Measurements from ENCODE around the gene DNAJC13.
"Not testable (repeated sequence)": the region's sequence is repeated elsewhere in the genome, so short reads cannot be mapped to it uniquely, and the experiment has no call there.

DNAJC13 gene, protein sequence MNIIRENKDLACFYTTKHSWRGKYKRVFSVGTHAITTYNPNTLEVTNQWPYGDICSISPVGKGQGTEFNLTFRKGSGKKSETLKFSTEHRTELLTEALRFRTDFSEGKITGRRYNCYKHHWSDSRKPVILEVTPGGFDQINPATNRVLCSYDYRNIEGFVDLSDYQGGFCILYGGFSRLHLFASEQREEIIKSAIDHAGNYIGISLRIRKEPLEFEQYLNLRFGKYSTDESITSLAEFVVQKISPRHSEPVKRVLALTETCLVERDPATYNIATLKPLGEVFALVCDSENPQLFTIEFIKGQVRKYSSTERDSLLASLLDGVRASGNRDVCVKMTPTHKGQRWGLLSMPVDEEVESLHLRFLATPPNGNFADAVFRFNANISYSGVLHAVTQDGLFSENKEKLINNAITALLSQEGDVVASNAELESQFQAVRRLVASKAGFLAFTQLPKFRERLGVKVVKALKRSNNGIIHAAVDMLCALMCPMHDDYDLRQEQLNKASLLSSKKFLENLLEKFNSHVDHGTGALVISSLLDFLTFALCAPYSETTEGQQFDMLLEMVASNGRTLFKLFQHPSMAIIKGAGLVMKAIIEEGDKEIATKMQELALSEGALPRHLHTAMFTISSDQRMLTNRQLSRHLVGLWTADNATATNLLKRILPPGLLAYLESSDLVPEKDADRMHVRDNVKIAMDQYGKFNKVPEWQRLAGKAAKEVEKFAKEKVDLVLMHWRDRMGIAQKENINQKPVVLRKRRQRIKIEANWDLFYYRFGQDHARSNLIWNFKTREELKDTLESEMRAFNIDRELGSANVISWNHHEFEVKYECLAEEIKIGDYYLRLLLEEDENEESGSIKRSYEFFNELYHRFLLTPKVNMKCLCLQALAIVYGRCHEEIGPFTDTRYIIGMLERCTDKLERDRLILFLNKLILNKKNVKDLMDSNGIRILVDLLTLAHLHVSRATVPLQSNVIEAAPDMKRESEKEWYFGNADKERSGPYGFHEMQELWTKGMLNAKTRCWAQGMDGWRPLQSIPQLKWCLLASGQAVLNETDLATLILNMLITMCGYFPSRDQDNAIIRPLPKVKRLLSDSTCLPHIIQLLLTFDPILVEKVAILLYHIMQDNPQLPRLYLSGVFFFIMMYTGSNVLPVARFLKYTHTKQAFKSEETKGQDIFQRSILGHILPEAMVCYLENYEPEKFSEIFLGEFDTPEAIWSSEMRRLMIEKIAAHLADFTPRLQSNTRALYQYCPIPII (N-terminal part only)

DNA sequence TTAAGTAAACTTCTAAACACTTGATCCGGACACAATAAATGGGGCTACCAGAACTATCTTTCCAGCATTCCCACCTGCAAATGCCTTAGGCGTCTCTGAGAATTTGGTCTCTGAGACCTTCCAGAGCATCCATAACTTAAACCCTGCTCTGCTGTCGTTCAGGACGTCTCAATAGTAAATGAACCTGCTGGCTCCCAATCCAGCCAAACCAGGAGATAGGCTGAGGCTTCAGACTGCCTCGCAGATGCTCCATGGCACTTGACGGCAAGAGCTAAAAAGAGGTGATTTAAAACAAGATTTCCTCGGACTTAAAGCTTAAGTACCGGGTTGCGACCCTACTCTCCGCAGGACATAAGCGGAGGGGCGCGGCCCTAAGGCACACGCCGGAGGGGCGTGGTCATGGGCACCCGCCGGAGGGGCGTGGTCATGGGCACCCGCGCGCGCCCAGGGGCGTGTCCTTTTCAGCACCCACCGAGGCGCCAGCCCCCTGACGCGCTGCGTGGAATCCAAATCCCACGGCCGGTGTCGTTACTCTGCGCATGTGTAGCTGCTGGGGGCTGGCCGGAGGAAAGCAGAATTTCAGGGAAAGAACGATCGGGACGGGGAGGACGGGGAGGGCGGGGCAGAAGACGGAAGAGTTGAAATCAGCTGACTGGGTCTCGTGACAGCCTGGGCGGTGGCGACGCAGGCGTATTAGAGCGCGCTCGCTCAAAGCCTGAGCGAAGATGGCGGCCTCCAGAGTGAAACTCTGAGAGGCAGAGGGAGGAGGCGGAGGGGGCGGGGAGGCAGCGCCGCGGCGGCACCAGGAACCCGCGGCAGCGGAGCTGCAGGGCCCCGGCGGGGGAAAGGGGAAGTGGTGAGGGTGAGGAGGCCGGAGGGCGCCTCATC lies at the start of gene DNAJC13:
TSS of gene DNAJC13 (plus strand) at position 696 of the 888 bp plus-strand sequence. CDS start 17,049 bp downstream, outside the sequence.
- peak; percentile 87 for DNase-seq

GRCh38 chr3:132368515-132368914 lies 48.8 kb upstream of the DNAJC13 start:
- DNase-seq: no peak

GRCh38 chr3:132368962-132369361 lies 48.3 kb upstream of the DNAJC13 start:
- DNase-seq: no peak

GRCh38 chr3:132376945-132377354 lies 40.4 kb upstream of the DNAJC13 start:
- DNase-seq: not testable (repeated sequence)

GRCh38 chr3:132378048-132378762 lies 39.1 kb upstream of the DNAJC13 start:
- DNase-seq: no peak

- no peak for DNase-seq
Measured at GRCh38 chr3:132378846-132379245, 38.5 kb upstream of the DNAJC13 start.

DNA sequence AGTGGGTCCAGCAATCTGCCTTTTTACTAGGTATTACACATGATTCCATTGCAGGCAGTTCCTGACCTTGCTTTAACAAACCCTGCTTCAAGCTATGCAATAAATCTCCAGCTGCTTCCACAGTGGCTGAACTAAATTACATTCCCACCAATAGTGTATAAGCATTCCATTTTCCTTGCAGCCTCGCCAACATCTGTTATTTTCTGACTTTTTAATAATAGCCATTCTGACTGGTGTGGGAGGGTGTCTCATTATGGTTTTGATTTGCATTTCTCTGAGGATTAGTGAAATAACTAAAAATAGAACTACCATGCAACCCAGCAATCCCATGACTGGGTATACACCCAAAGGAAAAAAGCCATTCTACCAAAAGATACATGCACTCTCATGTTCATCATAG lies 36.4 kb upstream of the DNAJC13 start:
- DNase-seq: no peak

DNA sequence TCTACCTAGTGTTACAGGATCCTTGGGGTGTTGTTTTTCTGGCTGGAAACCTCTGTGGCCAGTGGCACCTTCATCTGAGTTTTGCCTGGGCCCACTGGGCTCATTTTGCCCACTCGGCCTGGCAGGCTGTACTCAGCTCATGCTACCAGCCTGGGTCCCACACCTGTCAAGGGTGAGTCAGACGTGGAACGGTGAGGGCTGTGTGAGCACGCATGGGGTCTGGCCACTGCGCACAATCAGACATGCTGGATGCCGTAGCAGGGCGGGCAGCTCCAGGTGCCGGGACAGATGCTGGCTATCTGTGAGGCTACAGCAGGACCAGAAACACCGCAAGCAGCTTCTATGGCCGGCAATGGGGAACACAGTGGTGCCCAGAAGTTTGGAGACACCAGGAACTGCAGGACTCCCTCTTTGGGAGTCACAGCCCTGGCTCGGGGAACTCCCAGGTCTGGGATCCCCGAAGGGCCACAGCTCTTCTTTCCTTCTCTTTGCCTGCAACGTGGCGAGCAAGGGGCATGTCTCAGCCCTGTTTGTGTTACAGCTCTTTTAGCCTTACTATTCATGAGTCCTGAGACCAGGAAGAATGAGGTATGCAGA lies 35.9 kb upstream of the DNAJC13 start:
- no peak for DNase-seq

GRCh38 chr3:132382267-132382666 lies 35.0 kb upstream of the DNAJC13 start:
- peak; percentile 54 for DNase-seq

- no peak for DNase-seq
Measured at GRCh38 chr3:132382688-132383194, 34.6 kb upstream of the DNAJC13 start.

- no peak for DNase-seq
Measured at GRCh38 chr3:132386259-132386658, 31.0 kb upstream of the DNAJC13 start.

GRCh38 chr3:132392675-132393074 lies 24.6 kb upstream of the DNAJC13 start:
- DNase-seq: not testable (repeated sequence)

DNA sequence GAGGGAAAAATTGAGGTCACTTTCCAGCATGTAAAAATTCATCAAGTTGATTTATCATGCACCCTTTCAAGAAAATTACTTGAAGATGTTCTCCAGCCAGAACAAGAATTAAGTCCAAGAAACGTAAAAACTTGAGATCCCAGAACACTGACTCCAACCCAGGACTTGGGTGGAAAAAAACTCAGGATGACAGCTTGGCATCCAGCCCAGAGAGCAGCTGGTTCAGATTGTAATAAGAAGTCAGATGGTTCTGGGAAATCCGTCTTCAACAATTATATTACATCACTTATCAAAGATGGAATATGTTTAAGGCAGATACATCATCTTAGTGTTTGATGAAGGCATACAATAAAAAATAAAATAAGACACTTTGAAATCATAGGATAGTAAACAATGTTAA lies 23.0 kb upstream of the DNAJC13 start:
- no peak for DNase-seq

GRCh38 chr3:132395126-132395525 lies 22.2 kb upstream of the DNAJC13 start:
- no peak for DNase-seq

- DNase-seq: no peak
Measured at GRCh38 chr3:132396255-132396654, 21.0 kb upstream of the DNAJC13 start.

DNA sequence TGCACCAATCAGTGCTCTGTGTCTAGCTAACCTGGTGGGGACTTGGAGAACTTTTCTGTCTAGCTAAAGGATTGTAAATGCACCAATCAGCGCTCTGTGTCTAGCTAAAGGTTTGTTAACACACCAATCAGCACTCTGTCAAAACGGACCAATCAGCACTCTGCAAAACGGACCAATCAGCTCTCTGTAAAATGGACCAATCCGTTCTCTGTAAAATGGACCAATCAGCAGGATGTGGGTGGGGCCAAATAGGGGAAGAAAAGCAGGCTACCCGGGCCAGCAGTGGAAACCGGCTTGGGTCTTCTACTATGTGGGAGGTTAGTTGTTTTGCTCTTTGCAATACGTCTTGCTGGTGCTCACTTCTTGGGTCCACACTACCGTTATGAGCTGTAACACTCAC lies 20.5 kb upstream of the DNAJC13 start:
- DNase-seq: not testable (repeated sequence)

- DNase-seq: no peak
Measured at GRCh38 chr3:132399054-132399929, 18.0 kb upstream of the DNAJC13 start.

DNA sequence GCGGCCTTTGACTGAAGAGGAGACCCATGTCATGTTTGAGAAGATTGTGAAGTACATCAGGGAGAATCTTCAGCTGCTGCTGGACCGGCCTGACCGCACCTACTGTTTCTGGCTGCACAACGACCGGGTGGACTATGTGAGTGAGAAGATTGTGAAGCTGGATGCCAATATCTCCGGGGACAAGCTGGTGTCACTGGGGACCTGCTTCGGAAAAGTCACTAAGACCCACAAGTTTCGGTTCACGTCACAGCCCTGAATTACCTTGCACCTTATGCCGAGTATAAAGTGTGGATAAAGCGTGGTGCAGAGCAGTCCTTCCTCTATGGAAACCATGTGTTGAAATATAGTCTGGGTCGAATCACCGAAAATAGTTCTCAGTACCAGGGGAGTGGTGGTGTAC lies 16.0 kb upstream of the DNAJC13 start:
- DNase-seq: no peak

DNA sequence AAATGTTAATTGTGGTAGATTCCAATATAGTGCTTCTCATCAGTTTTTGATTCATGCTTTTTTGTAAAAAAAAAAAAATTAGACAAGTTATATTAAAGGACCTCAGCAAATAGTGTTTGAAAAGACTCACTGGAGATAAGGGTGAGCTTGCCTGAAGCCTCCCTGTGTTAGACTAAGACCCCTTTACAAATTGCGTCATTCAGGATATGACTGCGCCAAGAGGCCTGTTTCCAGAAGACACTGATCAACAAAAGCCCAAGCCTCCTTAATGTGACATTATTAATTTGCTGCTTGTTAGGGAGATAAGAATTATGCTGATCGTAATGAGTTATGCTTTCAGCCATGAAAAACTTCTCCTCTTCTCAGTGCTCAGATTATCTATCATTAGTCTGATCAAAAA lies 13.0 kb upstream of the DNAJC13 start:
- DNase-seq: no peak

- DNase-seq: no peak
Measured at GRCh38 chr3:132405188-132405587, 12.1 kb upstream of the DNAJC13 start.
